ENCODE results near the gene C20orf202.
"Not testable (repeated sequence)": the region's sequence is repeated elsewhere in the genome, so short reads cannot be mapped to it uniquely, and the experiment has no call there.

C20orf202 gene

GRCh38 chr20:1209447-1210387, 6.5 kb downstream of the C20orf202 start:
- peak in 1 of 2 experiments; percentile 7 for DNase-seq

DNA sequence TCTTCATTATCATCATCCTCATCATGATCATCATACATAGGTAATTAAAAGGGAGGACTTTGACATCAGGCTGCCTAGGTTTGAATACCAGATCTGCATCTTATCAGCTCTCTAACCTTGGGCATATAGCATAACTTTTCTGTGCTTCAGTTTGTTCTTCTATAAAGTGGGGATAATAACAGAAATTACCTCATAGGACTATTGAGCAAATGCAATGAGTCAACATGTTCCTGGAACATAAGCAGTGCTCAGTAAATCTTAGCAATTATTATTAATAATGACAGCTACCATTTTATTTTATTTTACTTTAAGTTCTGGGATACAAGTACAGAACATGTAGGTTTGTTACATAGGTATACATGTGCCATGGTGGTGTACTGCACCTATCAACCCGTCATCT, 7.2 kb downstream of the C20orf202 start:
- DNase-seq: no peak

- DNase-seq: no peak
These were observed 8.8 kb downstream of the C20orf202 start for GRCh38 chr20:1212023-1212422.

GRCh38 chr20:1212607-1213396, 9.5 kb downstream of the C20orf202 start:
- peak; percentile 58 to 66 for DNase-seq

DNA sequence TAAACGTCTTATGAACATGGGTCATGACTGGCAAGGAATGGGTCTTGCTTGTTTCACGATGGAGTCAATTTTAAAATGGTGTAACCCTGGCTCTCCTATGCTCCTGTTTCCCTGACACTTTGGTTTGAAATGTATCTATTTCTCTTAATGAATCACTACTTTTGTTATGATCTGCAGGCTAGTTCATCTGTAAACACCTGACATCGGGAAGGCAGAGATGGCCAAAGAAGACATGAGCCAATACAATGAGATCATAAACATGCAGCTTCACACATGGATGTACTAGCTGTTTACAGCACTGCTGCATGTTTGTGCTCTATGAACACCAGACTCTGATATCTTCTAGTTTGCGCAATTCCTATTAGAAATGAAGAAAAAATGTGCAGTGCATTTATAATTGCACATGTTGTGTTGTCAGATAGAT, 11.6 kb downstream of the C20orf202 start:
- no peak for DNase-seq

DNA sequence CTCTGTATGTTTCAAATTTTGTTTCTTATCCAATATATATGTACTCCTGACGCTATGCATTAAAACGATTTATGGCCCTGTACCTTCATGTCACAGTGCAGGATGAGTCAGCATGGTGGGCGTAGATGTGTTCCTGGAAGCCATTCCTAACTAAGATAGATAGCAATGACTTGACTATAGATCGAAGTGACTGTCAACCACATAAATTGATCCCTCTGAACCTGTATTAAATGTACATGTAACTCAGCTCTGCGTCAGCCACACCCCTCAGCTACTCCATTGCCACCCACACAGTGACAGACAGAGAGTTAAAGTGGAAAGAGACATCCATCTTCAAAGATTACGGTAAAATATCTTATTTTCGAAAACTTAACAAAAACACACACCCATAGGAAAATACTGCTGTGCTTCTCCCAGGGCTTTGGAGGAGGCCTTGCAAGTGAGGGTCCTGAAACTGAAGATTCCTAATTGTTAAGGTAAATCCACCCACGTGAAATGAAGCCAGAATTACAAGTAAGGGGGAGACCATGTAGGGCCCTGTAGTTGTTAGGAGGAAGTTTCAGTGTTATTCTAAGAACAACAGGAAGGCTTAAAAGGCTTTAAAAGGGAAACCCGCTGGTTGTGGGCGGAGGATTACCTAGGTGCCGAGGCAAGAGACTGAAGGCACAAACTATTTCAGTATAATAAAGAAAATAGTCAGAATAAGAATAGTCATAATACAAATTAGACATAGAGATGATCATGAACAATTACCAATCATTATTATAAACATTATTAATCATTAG, 12.3 kb downstream of the C20orf202 start:
- DNase-seq: no peak

DNA sequence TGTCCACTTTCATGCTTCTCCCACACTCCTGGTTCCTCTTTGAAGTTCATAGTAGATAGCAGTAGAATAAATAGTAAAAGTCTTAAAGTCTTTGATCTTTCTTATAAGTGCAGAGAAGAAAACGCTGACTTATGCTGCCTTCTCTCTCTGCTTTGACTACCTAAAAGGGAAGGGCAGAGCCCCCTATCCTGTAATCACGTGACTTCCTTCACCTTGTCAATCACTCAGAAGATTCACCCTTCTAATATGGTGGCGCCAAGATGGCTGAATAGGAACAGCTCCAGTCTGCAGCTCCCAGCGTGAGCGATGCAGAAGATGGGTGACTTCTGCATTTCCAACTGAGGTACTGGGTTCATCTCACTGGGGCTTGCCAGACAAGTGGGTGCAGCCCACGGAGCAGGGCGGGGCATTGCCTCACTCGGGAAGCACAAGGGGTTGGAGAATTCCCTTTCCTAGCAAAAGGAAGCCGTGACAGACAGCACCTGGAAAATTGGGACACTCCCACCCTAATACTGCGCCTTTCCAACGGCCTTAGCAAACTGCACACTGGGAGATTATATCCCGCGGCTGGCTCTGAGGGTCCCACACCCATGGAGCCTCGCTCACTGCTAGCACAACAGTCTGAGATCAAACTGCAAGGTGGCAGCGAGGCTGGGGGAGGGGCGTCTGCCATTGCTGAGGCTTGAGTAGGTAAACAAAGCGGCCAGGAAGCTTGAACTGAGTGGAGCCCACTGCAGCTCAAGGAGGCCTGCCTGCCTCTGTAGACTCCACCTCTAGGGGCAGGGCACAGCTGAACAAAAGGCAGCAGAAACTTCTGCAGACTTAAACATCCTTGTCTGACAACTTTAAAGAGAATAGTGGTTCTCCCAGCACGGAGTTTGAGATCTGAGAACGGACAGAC, 13.5 kb downstream of the C20orf202 start:
- DNase-seq: not testable (repeated sequence)

- DNase-seq: not testable (repeated sequence)
These were observed 19.5 kb downstream of the C20orf202 start for GRCh38 chr20:1222750-1223149.

GRCh38 chr20:1224205-1224890, 21.1 kb downstream of the C20orf202 start:
- no peak for DNase-seq

- peak in 1 of 2 experiments; percentile 36 for DNase-seq
These were observed 22.1 kb downstream of the C20orf202 start for GRCh38 chr20:1225263-1225782.

DNA sequence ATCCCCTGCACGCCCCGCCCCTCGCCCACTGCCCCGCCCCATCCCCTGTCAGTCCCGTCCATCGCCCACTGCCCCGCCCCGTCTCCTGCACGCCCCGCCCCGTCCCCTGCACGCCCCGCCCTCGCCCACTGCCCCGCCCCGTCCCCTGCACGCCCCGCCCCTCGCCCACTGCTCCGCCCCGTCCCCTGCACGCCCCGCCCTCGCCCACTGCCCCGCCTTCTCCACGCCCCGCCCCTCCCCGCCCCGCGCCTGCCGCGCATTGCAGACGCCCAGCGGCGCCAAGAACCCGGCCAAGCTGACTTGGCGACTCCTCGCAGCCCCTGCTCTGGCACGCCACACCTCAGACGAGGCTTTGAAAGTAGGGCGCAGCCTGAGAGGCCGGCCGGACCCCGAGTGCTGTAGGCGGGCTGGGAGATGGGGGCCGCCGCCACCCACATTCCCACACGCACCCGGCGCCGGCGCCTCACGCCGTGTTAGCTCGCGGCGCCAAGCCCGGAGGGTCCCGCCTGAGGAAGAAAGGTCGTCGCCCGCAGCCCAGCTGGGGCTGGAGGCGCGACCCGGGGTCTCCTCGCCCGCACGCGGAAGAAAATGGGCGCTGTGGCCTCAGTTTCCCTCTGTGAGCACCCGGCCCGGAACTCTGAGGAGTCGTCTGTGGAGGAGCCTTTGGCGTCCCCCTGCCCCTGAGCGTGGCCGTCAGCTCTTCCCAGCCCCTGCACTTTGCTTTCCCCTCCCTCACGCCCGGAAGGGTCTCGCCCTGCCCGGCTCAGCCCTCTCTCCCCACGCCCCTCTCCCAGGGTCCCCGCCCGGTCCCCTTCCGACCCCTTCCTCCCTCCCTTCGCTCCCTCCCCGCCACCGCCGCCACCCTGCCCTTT, 22.8 kb downstream of the C20orf202 start, which contains the start of gene RAD21L1:
Gene RAD21L1, plus strand, starts transcription at position 262 of the 872 bp plus-strand sequence. CDS start 2,410 bp downstream, outside the sequence.
- DNase-seq: peak in 1 of 2 experiments; percentile 71

DNA sequence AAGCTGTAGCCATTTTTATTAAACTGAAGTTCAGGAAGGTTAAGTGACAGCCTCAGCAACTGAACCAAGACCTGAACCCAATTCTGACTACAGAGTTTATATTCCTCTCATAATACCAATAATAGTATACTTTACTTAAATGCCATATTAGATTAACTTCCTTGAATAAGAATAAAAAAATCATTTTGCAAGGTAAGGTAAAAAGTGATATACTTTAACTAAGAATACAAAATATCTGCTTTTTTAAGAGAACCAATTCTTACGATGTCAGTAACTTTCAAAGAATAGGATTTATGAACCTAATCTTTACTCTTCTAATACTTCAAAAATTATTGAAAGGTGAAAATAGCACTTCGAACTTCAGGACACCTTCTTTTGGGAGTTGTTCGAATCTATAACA, 26.3 kb downstream of the C20orf202 start:
- DNase-seq: no peak

- no peak for DNase-seq
These were observed 29.2 kb downstream of the C20orf202 start for GRCh38 chr20:1232286-1233111.

GRCh38 chr20:1240549-1240948, 37.3 kb downstream of the C20orf202 start:
- DNase-seq: no peak

GRCh38 chr20:1241456-1241855, 38.2 kb downstream of the C20orf202 start:
- DNase-seq: no peak

GRCh38 chr20:1242099-1242498, 38.8 kb downstream of the C20orf202 start:
- DNase-seq: no peak

DNA sequence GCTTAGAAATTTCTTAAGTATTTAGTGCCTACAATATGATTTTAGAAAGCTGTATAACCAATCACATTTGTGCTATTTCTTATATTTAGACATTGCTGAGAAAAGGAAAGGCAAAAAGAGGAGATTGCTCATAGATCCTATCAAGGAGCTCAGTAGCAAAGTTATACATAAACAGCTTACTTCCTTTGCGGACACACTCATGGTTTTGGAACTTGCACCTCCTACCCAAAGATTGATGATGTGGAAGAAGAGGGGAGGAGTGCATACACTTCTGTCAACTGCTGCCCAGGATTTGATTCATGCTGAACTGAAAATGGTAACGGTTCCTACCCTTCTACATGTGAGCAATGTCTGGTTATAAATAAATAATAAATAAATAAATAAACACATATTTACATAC, 39.3 kb downstream of the C20orf202 start:
- no peak for DNase-seq

DNA sequence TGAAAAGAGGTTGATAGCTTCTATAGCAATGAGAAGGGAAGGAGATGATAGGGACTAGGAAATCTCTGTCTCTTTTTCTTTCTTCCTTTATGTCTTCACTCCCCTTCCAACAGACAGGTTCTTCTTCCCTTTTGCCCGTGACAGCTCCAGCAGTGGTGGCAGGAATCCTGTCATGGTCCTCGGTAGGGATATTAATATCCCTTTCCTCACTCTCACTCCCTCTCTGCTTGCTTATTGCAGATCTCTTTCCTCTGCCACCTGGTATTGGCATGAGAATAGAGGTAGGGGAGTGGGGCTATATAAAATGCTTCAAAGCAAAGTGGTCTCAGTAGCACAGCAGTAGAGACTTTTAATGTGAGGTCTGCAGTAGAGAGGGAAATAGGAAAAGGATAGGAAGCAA, 42.3 kb downstream of the C20orf202 start:
- no peak for DNase-seq

- DNase-seq: no peak
These were observed 44.4 kb downstream of the C20orf202 start for GRCh38 chr20:1247689-1248088.

All from NCI-H2081 (cell line).